AG09309 (cell line): ENCODE results near the gene FHOD1.
A peak's percentile ranks its signal among the peaks of the same experiment; 100 is the strongest.

Source experiments
- DNase-seq: peaks from one replicate; pipeline ENCODE4 v3.0.0-alpha.2; 2010; ENCODE audit warnings: low read depth
- H3K4me3 ChIP-seq: 2 replicates; pipeline ENCODE4 v1.5.1; 2011; ENCODE audit warnings: mild to moderate bottlenecking, low read depth, low read length, moderate library complexity; ENCODE audit not compliant: control insufficient read depth
- CTCF ChIP-seq: IDR thresholded peaks from 2 replicates; pipeline ENCODE4 v1.5.1; 2011; ENCODE audit warnings: mild to moderate bottlenecking, low read depth, low read length, inconsistent platforms; ENCODE audit not compliant: insufficient read depth, control insufficient read depth; ENCODE audit errors: missing control alignments

The FHOD1 gene

GRCh38 chr16:67200491-67200890 lies 46.8 kb downstream of the FHOD1 start:
- no peak for TF ChIP-seq CTCF
- no peak for DNase-seq
- H3K4me3 ChIP-seq = no peak overlapping the region

GRCh38 chr16:67199808-67200198 lies 47.5 kb downstream of the FHOD1 start:
- no peak for DNase-seq
- TF ChIP-seq CTCF = no peak
- H3K4me3 ChIP-seq = no peak overlapping the region

- no peak for DNase-seq
- peak; percentile 21 for TF ChIP-seq CTCF
- no peak within 1 kb of the TSS for H3K4me3 ChIP-seq
These were observed 48.1 kb downstream of the FHOD1 start, which contains the start of gene ELMO3 for GRCh38 chr16:67199011-67199807. Gene ELMO3 (plus strand): TSS chr16:67199131. CDS start chr16:67199327, 196 bp downstream.

- no peak for DNase-seq
- no peak overlapping the region for H3K4me3 ChIP-seq
- TF ChIP-seq CTCF = peak; percentile 74
These were observed 49.0 kb downstream of the FHOD1 start for GRCh38 chr16:67198238-67198734.

- H3K4me3 ChIP-seq = no peak overlapping the region
- no peak for TF ChIP-seq CTCF
- no peak for DNase-seq
These were observed 49.6 kb downstream of the FHOD1 start for GRCh38 chr16:67197704-67198103.

GRCh38 chr16:67196881-67197280 lies 50.4 kb downstream of the FHOD1 start:
- no peak for TF ChIP-seq CTCF
- no peak overlapping the region for H3K4me3 ChIP-seq
- no peak for DNase-seq
